ENCODE data around the gene STK24. TPM values are rescaled to one million over a fixed set of nuclear protein-coding genes. Genes with fewer than 3 reads are reported as not detected.

The STK24 gene
- total and polyA plus RNA-seq, 7 donors, result 27.2 to 58.1 (median 34.3) TPM

GRCh38 chr13:98405690-98406344 is 171.1 kb downstream of the STK24 start:
- no peaks in the 10 kb centered on the region for H3K36me3 ChIP-seq (ENCODE audit: insufficient read depth in 1 of 2, low read depth in 1 of 2)
- TF ChIP-seq CTCF (IDR thresholded peaks at IDR 0.05), result no peak
- H3K4me3 ChIP-seq, result no peak overlapping the region
- no peak overlapping the region for H3K27ac ChIP-seq
- intact Hi-C loops (cut with DNase I), result no loop called here
- no peaks in the 10 kb centered on the region for H3K9me3 ChIP-seq
- no peaks in the 10 kb centered on the region for H3K27me3 ChIP-seq (ENCODE audit: insufficient read depth in 3 of 3, low read length in 2 of 3)
- WGBS, 3 donors, result 58 to 75% (median 68%) methylated on average over 8 of the region's 8 CpGs
- no peaks in the 10 kb centered on the region for H3K4me1 ChIP-seq
- ATAC-seq (no peak), DNase-seq (no peak)

DNA sequence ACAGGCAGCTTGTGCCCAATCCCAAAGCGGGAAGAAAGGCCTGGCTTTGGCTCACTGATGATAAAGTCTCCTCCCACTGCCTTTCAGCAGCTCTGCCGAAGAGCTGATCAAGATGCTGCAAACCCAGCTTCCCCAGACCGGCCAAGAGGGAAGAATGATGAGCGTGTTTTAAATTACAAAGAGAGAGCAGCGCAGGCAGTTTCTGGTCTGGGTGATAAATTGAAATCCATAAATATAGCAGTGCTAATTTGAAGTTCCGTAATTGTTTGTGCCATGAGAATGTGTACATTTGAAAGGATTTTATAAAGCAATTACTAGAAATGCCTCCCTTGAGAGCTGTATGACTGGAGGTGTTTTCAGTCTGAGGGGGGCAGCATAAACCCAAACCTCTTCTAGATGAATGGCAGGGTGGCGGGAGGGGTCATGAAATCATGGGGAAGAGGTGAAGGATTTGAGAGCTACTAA is 171.8 kb downstream of the STK24 start:
- intact Hi-C loops (cut with DNase I), result no loop called here
- no peak overlapping the region for H3K4me3 ChIP-seq
- no peaks in the 10 kb centered on the region for H3K4me1 ChIP-seq
- DNase-seq (no peak), ATAC-seq (no peak)
- no peak for TF ChIP-seq CTCF (IDR thresholded peaks at IDR 0.05)
- H3K9me3 ChIP-seq, result no peaks in the 10 kb centered on the region
- H3K36me3 ChIP-seq (ENCODE audit: insufficient read depth in 1 of 2, low read depth in 1 of 2), result no peaks in the 10 kb centered on the region
- 72 to 80% (median 73%) methylated on average over 7 of the region's 7 CpGs for WGBS, 3 donors
- H3K27ac ChIP-seq, result no peak overlapping the region
- H3K27me3 ChIP-seq (ENCODE audit: insufficient read depth in 3 of 3, low read length in 2 of 3), result no peaks in the 10 kb centered on the region

DNA sequence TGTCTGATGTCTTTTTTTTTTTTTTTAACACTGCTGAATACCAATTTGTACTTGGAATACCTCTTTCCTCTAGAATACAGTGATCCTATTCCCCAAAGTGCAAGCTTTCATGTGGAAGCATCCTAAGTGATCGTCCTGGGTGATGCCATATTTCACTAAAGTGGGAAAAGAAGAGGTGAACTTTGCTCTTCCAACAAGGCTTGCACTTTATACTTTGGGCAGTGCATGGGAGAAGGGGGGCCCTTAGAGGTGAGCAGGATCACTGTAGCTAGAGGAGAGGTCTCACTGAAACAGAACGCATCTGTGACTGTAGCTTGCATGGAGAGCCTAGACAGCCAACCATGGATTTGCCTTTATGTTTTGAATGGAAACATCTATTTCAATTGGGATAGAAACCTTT is 173.8 kb downstream of the STK24 start:
- DNase-seq (no peak), ATAC-seq (no peak)
- Histone ChIP-seq H3K27ac (no peak overlapping the region), H3K4me1 (no peaks in the 10 kb centered on the region), H3K27me3 (ENCODE audit: insufficient read depth in 3 of 3, low read length in 2 of 3) (no peaks in the 10 kb centered on the region), H3K9me3 (no peaks in the 10 kb centered on the region), H3K4me3 (no peak overlapping the region), H3K36me3 (ENCODE audit: insufficient read depth in 1 of 2, low read depth in 1 of 2) (no peaks in the 10 kb centered on the region)
- WGBS, 3 donors, result 91 to 97% (median 95%) methylated on average over 2 of the region's 2 CpGs
- intact Hi-C loops (cut with DNase I), result no loop called here
- no peak for TF ChIP-seq CTCF (IDR thresholded peaks at IDR 0.05)

GRCh38 chr13:98401934-98402333 is 175.0 kb downstream of the STK24 start:
- TF ChIP-seq CTCF (IDR thresholded peaks at IDR 0.05), result no peak
- Histone ChIP-seq H3K4me1 (no peaks in the 10 kb centered on the region), H3K27ac (no peak overlapping the region), H3K27me3 (ENCODE audit: insufficient read depth in 3 of 3, low read length in 2 of 3) (no peaks in the 10 kb centered on the region), H3K4me3 (no peak overlapping the region), H3K9me3 (no peaks in the 10 kb centered on the region), H3K36me3 (ENCODE audit: insufficient read depth in 1 of 2, low read depth in 1 of 2) (no peaks in the 10 kb centered on the region)
- WGBS, 3 donors, result 64 to 81% (median 75%) methylated on average over 13 of the region's 13 CpGs
- DNase-seq, result no peak
- no peak for ATAC-seq
- intact Hi-C loops (cut with DNase I), result no loop called here

GRCh38 chr13:98399756-98400155 is 177.2 kb downstream of the STK24 start:
- no peak for TF ChIP-seq CTCF (IDR thresholded peaks at IDR 0.05)
- 82 to 88% (median 84%) methylated on average over 4 of the region's 4 CpGs for WGBS, 3 donors
- intact Hi-C loops (cut with DNase I), result loop anchor here in 1 of 2 donors (10.0 kb wide), 2 partner anchors 255 to 365 kb away; partner anchors contain the start of gene FARP1
- DNase-seq, result no peak
- H3K36me3 ChIP-seq (ENCODE audit: insufficient read depth in 1 of 2, low read depth in 1 of 2), result peaks cover 0 to 5% of the 10 kb centered on the region in 2 donors
- no peaks in the 10 kb centered on the region for H3K27me3 ChIP-seq (ENCODE audit: insufficient read depth in 3 of 3, low read length in 2 of 3)
- no peak overlapping the region for H3K27ac ChIP-seq
- H3K4me3 ChIP-seq, result no peak overlapping the region
- ATAC-seq, result no peak
- H3K9me3 ChIP-seq, result no peaks in the 10 kb centered on the region
- H3K4me1 ChIP-seq, result no peaks in the 10 kb centered on the region
